GM10266 (cell line): ENCODE results near the gene TNFSF15.

ENCODE experiments used
- DNase-seq: peaks from one replicate; pipeline ENCODE4 v3.0.0; 2012; ENCODE audit errors: extremely low spot score
- CTCF ChIP-seq: IDR thresholded peaks from 2 replicates; pipeline ENCODE4 v1.5.1; 2012; ENCODE audit warnings: mild to moderate bottlenecking, low read depth; ENCODE audit not compliant: control insufficient read depth, insufficient read depth; ENCODE audit errors: missing control alignments

The TNFSF15 gene

GRCh38 chr9:114830546-114830945 lies 24.7 kb upstream of the TNFSF15 start:
- no peak for TF ChIP-seq CTCF
- DNase-seq: no peak

- no peak for DNase-seq
- no peak for TF ChIP-seq CTCF
Measured at GRCh38 chr9:114829574-114830440, 24.0 kb upstream of the TNFSF15 start.

GRCh38 chr9:114828303-114828650 lies 22.4 kb upstream of the TNFSF15 start:
- no peak for DNase-seq
- no peak for TF ChIP-seq CTCF

- TF ChIP-seq CTCF: no peak
- DNase-seq: no peak
Measured at GRCh38 chr9:114827641-114828302, 21.9 kb upstream of the TNFSF15 start.

- TF ChIP-seq CTCF: no peak
- DNase-seq: no peak
Measured at GRCh38 chr9:114826431-114826830, 20.6 kb upstream of the TNFSF15 start.

- DNase-seq: no peak
- no peak for TF ChIP-seq CTCF
Measured at GRCh38 chr9:114825126-114825795, 19.4 kb upstream of the TNFSF15 start.

- no peak for DNase-seq
- TF ChIP-seq CTCF: no peak
Measured at GRCh38 chr9:114824110-114824509, 18.3 kb upstream of the TNFSF15 start.
